GM21423 (cell line): Measurements from ENCODE around the gene LRP2BP.
"Not testable (repeated sequence)": the region's sequence is repeated elsewhere in the genome, so short reads cannot be mapped to it uniquely, and the experiment has no call there.

Experiments used
- ATAC-seq: cut with Tn5 transposase; IDR thresholded peaks from one replicate; pipeline ENCODE4 v1.9.1; 2021; ENCODE audit warnings: mild to moderate bottlenecking, moderate library complexity; ENCODE audit not compliant: unreplicated experiment

Gene LRP2BP

GRCh38 chr4:185329879-185330510, 65.7 kb downstream of the LRP2BP start:
- not testable (repeated sequence) for ATAC-seq

GRCh38 chr4:185328586-185328985, 67.1 kb downstream of the LRP2BP start:
- ATAC-seq: no peak

- not testable (repeated sequence) for ATAC-seq
These were observed 70.0 kb downstream of the LRP2BP start for GRCh38 chr4:185325721-185326120.

- ATAC-seq: not testable (repeated sequence)
These were observed 71.4 kb downstream of the LRP2BP start for GRCh38 chr4:185324361-185324760.

- ATAC-seq: no peak
These were observed 72.1 kb downstream of the LRP2BP start for GRCh38 chr4:185323606-185324005.

- ATAC-seq: no peak
These were observed 72.9 kb downstream of the LRP2BP start for GRCh38 chr4:185322803-185323202.

GRCh38 chr4:185318679-185319078, 77.0 kb downstream of the LRP2BP start:
- ATAC-seq: no peak

GRCh38 chr4:185317880-185318279, 77.8 kb downstream of the LRP2BP start:
- ATAC-seq: no peak

- ATAC-seq: not testable (repeated sequence)
These were observed 78.3 kb downstream of the LRP2BP start for GRCh38 chr4:185317462-185317861.
